Thyroid gland (tissue), 4 donors: ENCODE measurements around the gene PTPRT. TPM values are rescaled to one million over a fixed set of nuclear protein-coding genes. Genes with fewer than 3 reads are reported as not detected.

Experiments used
- DNase-seq, 2 donors: peaks; one replicate each; pipeline ENCODE4 v3.0.0-alpha.2; 2019
- H3K27ac ChIP-seq, 3 donors: fragments of 200-600 bp; sonication (generic); 1 replicate in 2 of 3; 2 replicates in 1 of 3; pipeline ENCODE4 v1.5.1; 2016 to 2019; ENCODE audit warnings: mild to moderate bottlenecking in 1 of 3, moderate library complexity in 1 of 3
- H3K27me3 ChIP-seq: fragments of 200-600 bp; sonication (generic); one replicate; pipeline ENCODE4 v1.5.1; 2019
- H3K36me3 ChIP-seq, 2 donors: fragments of 200-600 bp; sonication (generic); one replicate each; pipeline ENCODE4 v1.5.1; 2016 to 2019
- H3K4me1 ChIP-seq, 2 donors: fragments of 200-600 bp; sonication (generic); one replicate each; pipeline ENCODE4 v1.5.1; 2017 to 2019
- H3K4me3 ChIP-seq, 3 donors: fragments of 200-600 bp; sonication (generic); replicated peaks in 1 of 3; 1 replicate in 2 of 3; 2 replicates in 1 of 3; pipeline ENCODE4 v1.5.1; 2016; ENCODE audit warnings: mild to moderate bottlenecking in 1 of 3
- H3K9me3 ChIP-seq: fragments of 200-600 bp; sonication (generic); one replicate; pipeline ENCODE4 v1.5.1; 2017
- POLR2A ChIP-seq, 2 donors: fragments of 450-650 bp; IDR thresholded peaks; one replicate each; pipeline ENCODE4 v1.6.1; 2017; ENCODE audit warnings: antibody characterized with exemption in 2 of 2, mild to moderate bottlenecking in 2 of 2, moderate library complexity in 1 of 2
- WGBS, 2 donors: methylation state at CpG; one replicate each; pipeline ENCODE4 v1.1.5; 2017; 5-methylcytosine and 5-hydroxymethylcytosine counted together
- intact Hi-C: fragments of 100-400 bp; cut with DNase I; formaldehyde crosslinking; loops from one replicate; pipeline ENCODE4 v1.15.1; 2023
- total RNA-seq, 4 donors: library from RNA; depleted of rRNA; stranded (reverse); fragments of >200 nt; gene quantifications; one replicate each; pipeline ENCODE4 v1.2.3, GENCODE V29; 2016
- TF ChIP-seq, protein P1 (sequence below), 6 experiments: fragments of 200-600 bp in 3 of 6; fragments of 450-650 bp in 3 of 6; sonication (generic) in 3 of 6; IDR thresholded peaks; one replicate each; pipeline ENCODE4 v1.5.1; 2016 to 2019; ENCODE audit warnings: antibody characterized with exemption in 6 of 6, mild to moderate bottlenecking in 2 of 6, inconsistent platforms in 1 of 6, moderate library complexity in 1 of 6

Gene PTPRT
- total RNA-seq, 4 donors from 2014 or later, result 0.11 to 0.15 TPM; not detected in 2

DNA sequence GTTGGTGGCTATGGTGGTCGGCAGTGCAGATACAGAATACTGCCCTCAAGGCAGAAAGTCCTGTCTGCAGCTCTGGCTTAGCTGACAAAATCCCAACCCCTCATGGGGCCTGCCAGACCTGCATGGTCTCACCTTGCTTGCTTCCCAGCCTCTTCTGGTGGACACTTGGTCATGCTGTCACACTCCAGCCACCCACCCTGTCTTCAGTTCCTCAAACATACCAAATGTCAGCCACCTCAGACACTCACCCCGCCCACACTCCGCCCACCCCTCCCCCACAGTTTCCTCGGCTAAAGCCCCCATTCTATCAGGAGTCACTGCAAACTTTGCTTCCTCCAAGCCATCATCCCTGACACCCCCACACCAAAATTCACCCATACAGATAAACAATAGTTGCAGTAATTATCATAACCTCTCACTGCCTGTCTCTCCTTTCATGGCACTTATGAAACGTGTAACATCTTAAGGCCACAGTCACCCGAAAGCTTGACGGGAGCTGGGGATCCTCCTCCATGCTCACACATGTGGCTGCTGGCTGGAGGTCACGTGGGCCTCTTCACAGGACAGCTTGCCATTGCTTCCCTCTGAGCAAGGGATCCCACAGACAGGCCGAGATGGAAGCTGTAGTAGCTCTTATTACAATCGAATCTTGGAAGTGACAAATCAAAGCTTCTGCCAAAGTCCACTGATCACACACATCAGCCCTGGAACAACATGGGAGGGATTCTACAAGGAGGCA is 202.2 kb downstream of the PTPRT start:
- WGBS, 2 donors, result 66 to 76% methylated on average over 10 of the region's 10 CpGs

DNA sequence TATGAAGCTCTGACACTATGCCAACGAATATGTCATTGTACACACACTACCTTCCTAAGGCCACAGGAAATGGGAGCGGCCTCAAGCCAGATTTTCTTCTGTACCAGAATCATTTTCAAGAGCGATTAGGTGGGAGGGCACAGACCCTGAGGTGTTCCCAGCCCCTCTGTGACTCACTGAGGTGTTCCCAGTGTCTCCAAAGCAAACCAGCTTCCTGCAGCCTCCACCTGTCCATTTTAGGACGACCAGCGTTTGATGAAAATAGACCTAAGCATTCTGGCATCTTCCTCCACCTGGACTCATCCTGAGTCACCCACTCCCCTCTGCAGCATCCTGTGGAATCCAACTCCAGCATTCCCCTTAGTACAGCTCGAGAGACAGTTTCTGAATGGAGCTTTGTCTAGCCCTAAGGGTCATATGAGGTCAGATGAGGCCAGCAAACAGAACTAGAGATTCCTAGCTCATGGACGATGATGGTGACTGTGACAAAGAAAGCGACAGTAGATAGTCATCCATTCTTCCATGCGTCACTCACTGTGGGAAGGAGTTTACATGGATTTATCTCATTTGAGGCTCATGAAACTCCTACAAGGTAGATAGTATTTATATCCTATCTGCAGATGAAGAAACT is 203.4 kb downstream of the PTPRT start:
- Histone ChIP-seq H3K36me3 (no peaks in the 10 kb centered on the region), H3K4me3 (no peak overlapping the region), H3K27me3 (no peaks in the 10 kb centered on the region), H3K4me1 (no peaks in the 10 kb centered on the region), H3K27ac (no peak overlapping the region), H3K9me3 (no peaks in the 10 kb centered on the region)
- WGBS, 2 donors, result 73 to 77% methylated on average over 9 of the region's 9 CpGs
- intact Hi-C loops, result no loop called here
- DNase-seq, result no peak
- no peak for TF ChIP-seq POLR2A (IDR thresholded peaks at IDR 0.05)
- TF ChIP-seq, protein P1, sequence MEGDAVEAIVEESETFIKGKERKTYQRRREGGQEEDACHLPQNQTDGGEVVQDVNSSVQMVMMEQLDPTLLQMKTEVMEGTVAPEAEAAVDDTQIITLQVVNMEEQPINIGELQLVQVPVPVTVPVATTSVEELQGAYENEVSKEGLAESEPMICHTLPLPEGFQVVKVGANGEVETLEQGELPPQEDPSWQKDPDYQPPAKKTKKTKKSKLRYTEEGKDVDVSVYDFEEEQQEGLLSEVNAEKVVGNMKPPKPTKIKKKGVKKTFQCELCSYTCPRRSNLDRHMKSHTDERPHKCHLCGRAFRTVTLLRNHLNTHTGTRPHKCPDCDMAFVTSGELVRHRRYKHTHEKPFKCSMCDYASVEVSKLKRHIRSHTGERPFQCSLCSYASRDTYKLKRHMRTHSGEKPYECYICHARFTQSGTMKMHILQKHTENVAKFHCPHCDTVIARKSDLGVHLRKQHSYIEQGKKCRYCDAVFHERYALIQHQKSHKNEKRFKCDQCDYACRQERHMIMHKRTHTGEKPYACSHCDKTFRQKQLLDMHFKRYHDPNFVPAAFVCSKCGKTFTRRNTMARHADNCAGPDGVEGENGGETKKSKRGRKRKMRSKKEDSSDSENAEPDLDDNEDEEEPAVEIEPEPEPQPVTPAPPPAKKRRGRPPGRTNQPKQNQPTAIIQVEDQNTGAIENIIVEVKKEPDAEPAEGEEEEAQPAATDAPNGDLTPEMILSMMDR (IDR thresholded peaks at IDR 0.05), result no peak

More for the DNA sequence above, 202.2 kb downstream of the PTPRT start:
- TF ChIP-seq POLR2A (IDR thresholded peaks at IDR 0.05), result no peak
- TF ChIP-seq, protein P1 (IDR thresholded peaks at IDR 0.05), result no peak
- Histone ChIP-seq H3K27me3 (no peaks in the 10 kb centered on the region), H3K9me3 (no peaks in the 10 kb centered on the region), H3K4me1 (no peaks in the 10 kb centered on the region), H3K27ac (no peak overlapping the region), H3K4me3 (no peak overlapping the region), H3K36me3 (no peaks in the 10 kb centered on the region)
- no peak for DNase-seq
- intact Hi-C loops, result no loop called here

DNA sequence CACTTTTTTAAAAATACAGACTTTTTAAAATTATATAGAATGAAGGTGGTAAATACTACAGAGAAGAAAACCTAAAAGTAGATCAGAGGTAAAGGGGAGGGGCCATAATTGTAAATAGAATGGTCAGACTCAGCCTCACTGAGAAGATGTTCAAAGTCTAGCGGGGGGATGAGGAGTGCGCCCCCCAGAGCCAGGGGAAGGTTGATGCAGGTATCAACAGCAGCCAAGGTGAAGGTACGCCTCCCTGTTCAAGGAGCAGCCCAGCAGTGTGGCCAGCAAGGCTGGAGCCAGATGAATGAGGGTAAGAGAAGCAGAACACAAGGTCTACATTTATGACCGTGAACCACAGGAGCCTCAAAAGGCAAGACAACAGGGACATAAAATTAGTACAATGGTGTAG is 204.1 kb downstream of the PTPRT start:
- intact Hi-C loops, result no loop called here
- Histone ChIP-seq H3K4me3 (no peak overlapping the region), H3K27ac (no peak overlapping the region), H3K9me3 (no peaks in the 10 kb centered on the region), H3K36me3 (no peaks in the 10 kb centered on the region), H3K27me3 (no peaks in the 10 kb centered on the region), H3K4me1 (no peaks in the 10 kb centered on the region)
- 73 to 94% methylated on average over 4 of the region's 4 CpGs for WGBS, 2 donors
- TF ChIP-seq POLR2A (IDR thresholded peaks at IDR 0.05), result no peak
- TF ChIP-seq, protein P1 (IDR thresholded peaks at IDR 0.05), result no peak
- no peak for DNase-seq

DNA sequence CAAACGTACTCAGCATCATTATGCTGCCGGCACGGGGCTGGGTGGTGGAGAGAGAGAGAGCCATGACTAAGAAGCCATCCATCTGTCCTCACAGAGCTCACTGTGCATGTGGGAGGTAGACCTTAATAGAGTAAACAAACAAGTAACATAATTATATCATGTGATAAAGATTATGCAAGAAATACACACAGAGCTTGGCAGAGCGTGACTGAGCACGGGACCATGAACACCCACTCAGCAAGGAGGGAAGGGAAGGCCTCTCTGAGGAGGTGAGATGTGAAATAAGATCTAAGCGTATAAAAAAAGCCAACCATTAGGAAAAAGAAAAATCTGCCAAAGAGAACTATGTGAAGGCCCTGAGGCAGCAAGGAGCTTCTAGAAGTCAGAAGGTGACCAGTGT is 207.5 kb downstream of the PTPRT start:
- no peak for DNase-seq
- no peaks in the 10 kb centered on the region for H3K4me1 ChIP-seq
- TF ChIP-seq, protein P1 (IDR thresholded peaks at IDR 0.05), result no peak
- H3K9me3 ChIP-seq, result no peaks in the 10 kb centered on the region
- 82% methylated on average over 6 of the region's 6 CpGs for WGBS, 2 donors
- no peaks in the 10 kb centered on the region for H3K36me3 ChIP-seq
- H3K4me3 ChIP-seq, result no peak overlapping the region
- H3K27me3 ChIP-seq, result no peaks in the 10 kb centered on the region
- intact Hi-C loops, result no loop called here
- H3K27ac ChIP-seq, result no peak overlapping the region

DNA sequence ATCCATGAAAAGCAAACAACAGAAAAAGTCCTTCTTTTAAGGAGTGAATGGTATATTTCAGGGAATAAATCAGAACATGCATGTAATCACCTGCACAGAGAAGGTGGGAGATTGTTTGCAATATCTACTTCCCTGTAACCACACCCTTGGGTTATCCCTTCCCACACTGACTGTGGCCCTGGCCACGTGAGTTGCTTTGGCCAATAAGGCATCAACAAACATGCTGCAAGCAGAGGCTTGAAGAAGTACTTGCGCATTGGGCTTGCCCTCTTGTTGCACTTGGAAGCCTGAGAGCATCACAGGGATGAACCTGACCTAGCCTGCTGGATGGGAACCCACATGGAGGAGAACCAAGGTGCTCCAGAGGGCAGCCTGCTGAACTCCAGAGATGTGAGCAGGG is 208.5 kb downstream of the PTPRT start:
- intact Hi-C loops, result no loop called here
- Histone ChIP-seq H3K36me3 (no peaks in the 10 kb centered on the region), H3K27ac (no peak overlapping the region), H3K4me3 (no peak overlapping the region), H3K4me1 (no peaks in the 10 kb centered on the region), H3K27me3 (no peaks in the 10 kb centered on the region), H3K9me3 (no peaks in the 10 kb centered on the region)
- DNase-seq, result no peak
- 62 to 73% methylated on average over 2 of the region's 2 CpGs for WGBS, 2 donors
- no peak for TF ChIP-seq POLR2A (IDR thresholded peaks at IDR 0.05)
- TF ChIP-seq, protein P1 (IDR thresholded peaks at IDR 0.05), result no peak
